Progenitor cell of endocrine pancreas (in vitro differentiated cells): ENCODE data around the gene ZNF440. TPM values are rescaled to one million over a fixed set of nuclear protein-coding genes. Genes with fewer than 3 reads are reported as not detected.

Experiments
- DNase-seq: peaks from one replicate; pipeline ENCODE4 v3.0.0; 2021; ENCODE audit warnings: low spot score; ENCODE audit not compliant: unreplicated experiment
- H3K27ac Mint-ChIP-seq: 2 replicates; pipeline ENCODE4 v1.8.0; 2021; ENCODE audit warnings: mild to moderate bottlenecking, moderate library complexity, mixed read lengths
- H3K27me3 Mint-ChIP-seq: 2 replicates; pipeline ENCODE4 v1.8.0; 2021; ENCODE audit warnings: mixed read lengths
- H3K36me3 Mint-ChIP-seq: 2 replicates; pipeline ENCODE4 v1.8.0; 2022; ENCODE audit warnings: mixed read lengths; ENCODE audit not compliant: insufficient read depth
- H3K4me1 Mint-ChIP-seq: 2 replicates; pipeline ENCODE4 v1.8.0; 2021; ENCODE audit warnings: low read depth, mixed read lengths
- H3K4me3 Mint-ChIP-seq: 2 replicates; pipeline ENCODE4 v1.8.0; 2021; ENCODE audit warnings: low read depth, mild to moderate bottlenecking, moderate library complexity, mixed read lengths
- H3K9me3 Mint-ChIP-seq: 2 replicates; pipeline ENCODE4 v1.8.0; 2021; ENCODE audit warnings: low read depth, mixed read lengths
- total RNA-seq: library from RNA; stranded (reverse); gene quantifications from 2 replicates; pipeline ENCODE4 v1.2.1, GENCODE V29; 2021
- TF ChIP-seq, protein P1 (sequence below): fragments of 200-600 bp; sonication (generic); IDR thresholded peaks from one replicate; pipeline ENCODE4 v1.5.0; 2021; ENCODE audit warnings: antibody characterized with exemption, mild to moderate bottlenecking; ENCODE audit not compliant: unreplicated experiment

The ZNF440 gene
- total RNA-seq, 1 donor from 2014 or later = 23.2 TPM

- TF ChIP-seq, protein P1, sequence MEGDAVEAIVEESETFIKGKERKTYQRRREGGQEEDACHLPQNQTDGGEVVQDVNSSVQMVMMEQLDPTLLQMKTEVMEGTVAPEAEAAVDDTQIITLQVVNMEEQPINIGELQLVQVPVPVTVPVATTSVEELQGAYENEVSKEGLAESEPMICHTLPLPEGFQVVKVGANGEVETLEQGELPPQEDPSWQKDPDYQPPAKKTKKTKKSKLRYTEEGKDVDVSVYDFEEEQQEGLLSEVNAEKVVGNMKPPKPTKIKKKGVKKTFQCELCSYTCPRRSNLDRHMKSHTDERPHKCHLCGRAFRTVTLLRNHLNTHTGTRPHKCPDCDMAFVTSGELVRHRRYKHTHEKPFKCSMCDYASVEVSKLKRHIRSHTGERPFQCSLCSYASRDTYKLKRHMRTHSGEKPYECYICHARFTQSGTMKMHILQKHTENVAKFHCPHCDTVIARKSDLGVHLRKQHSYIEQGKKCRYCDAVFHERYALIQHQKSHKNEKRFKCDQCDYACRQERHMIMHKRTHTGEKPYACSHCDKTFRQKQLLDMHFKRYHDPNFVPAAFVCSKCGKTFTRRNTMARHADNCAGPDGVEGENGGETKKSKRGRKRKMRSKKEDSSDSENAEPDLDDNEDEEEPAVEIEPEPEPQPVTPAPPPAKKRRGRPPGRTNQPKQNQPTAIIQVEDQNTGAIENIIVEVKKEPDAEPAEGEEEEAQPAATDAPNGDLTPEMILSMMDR = no peak
- peaks cover 7% of the 10 kb centered on the region for H3K9me3 Mint-ChIP-seq
- peaks cover 6% of the 10 kb centered on the region for H3K36me3 Mint-ChIP-seq
- no peak for DNase-seq
- H3K4me1 Mint-ChIP-seq = peaks cover 3% of the 10 kb centered on the region
- H3K27me3 Mint-ChIP-seq = no peaks in the 10 kb centered on the region
- H3K4me3 Mint-ChIP-seq = no peak overlapping the region
- no peak overlapping the region for H3K27ac Mint-ChIP-seq
Observed at GRCh38 chr19:11882606-11883005, 68.5 kb downstream of the ZNF440 start.

Other genes with a start within 250 kb of the ZNF440 start
- gene ACP5, start 236.6 kb upstream of the ZNF440 start, total RNA-seq = 1.6 and 2.7 TPM in 2 replicates
- 31.9 and 33.6 TPM in 2 replicates for gene ZNF627, start 216.8 kb upstream of the ZNF440 start, total RNA-seq
- 12.0 and 12.4 TPM in 2 replicates for gene ZNF823, start 75.3 kb upstream of the ZNF440 start, total RNA-seq
- 3.8 and 4.4 TPM in 2 replicates for gene ZNF441, start 47.3 kb upstream of the ZNF440 start, total RNA-seq
- 5.4 and 6.5 TPM in 2 replicates for gene ZNF491, start 15.8 kb upstream of the ZNF440 start, total RNA-seq
- 2.0 and 2.5 TPM in 2 replicates for gene ZNF439, start 34.5 kb downstream of the ZNF440 start, total RNA-seq
- gene ZNF69, start 73.5 kb downstream of the ZNF440 start, total RNA-seq = 36.0 and 39.0 TPM in 2 replicates
- gene ZNF700, start 110.8 kb downstream of the ZNF440 start, total RNA-seq = 13.4 and 14.1 TPM in 2 replicates
- 8.7 and 8.9 TPM in 2 replicates for gene ZNF763, start 150.8 kb downstream of the ZNF440 start, total RNA-seq
- 9.1 and 10.7 TPM in 2 replicates for gene ZNF433, start 221.4 kb downstream of the ZNF440 start, total RNA-seq
- 2.2 and 2.9 TPM in 2 replicates for gene ZNF878, start 238.7 kb downstream of the ZNF440 start, total RNA-seq